ENCODE measurements around the gene FAM53A.

GRCh38 chr4:1718095-1718850 lies 34.2 kb upstream of the FAM53A start:
- TF ChIP-seq POLR2A (IDR thresholded peaks at IDR 0.05) (no peak), CTCF (IDR thresholded peaks at IDR 0.05) (no peak)
